Measurements from ENCODE around the gene EP400.
A peak's percentile ranks its signal among the peaks of the same experiment; 100 is the strongest.

DNA sequence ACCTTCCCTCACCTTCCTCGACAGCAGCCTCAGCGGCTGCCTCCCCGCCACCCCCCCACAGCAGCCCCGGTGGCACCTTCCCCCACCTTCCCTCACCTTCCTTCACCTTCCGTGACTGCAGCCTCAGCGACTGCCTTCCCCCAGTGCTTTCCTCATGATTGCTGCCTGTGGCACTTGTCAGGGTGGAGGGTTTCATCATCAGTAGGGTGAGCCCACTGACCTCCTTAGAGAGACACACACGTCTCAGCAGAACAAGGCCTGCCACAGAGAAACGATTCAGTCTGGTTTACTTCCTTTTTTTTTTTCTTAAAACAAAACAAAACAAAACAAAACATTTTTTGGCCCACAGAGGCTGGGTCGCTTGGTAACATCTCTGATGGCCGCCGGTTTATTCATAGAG, 75.0 kb downstream of the EP400 start:
- TF ChIP-seq, protein P1, sequence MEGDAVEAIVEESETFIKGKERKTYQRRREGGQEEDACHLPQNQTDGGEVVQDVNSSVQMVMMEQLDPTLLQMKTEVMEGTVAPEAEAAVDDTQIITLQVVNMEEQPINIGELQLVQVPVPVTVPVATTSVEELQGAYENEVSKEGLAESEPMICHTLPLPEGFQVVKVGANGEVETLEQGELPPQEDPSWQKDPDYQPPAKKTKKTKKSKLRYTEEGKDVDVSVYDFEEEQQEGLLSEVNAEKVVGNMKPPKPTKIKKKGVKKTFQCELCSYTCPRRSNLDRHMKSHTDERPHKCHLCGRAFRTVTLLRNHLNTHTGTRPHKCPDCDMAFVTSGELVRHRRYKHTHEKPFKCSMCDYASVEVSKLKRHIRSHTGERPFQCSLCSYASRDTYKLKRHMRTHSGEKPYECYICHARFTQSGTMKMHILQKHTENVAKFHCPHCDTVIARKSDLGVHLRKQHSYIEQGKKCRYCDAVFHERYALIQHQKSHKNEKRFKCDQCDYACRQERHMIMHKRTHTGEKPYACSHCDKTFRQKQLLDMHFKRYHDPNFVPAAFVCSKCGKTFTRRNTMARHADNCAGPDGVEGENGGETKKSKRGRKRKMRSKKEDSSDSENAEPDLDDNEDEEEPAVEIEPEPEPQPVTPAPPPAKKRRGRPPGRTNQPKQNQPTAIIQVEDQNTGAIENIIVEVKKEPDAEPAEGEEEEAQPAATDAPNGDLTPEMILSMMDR (IDR thresholded peaks at IDR 0.05; ENCODE audit: low read depth, low read length), result no peak
- no peak for TF ChIP-seq POLR2A (IDR thresholded peaks at IDR 0.05; ENCODE audit: extremely low read depth, insufficient read length)
- no peak for TF ChIP-seq MYC (IDR thresholded peaks at IDR 0.05; ENCODE audit: low read depth, low read length)
- TF ChIP-seq, protein P2, sequence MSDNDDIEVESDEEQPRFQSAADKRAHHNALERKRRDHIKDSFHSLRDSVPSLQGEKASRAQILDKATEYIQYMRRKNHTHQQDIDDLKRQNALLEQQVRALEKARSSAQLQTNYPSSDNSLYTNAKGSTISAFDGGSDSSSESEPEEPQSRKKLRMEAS (IDR thresholded peaks at IDR 0.05; ENCODE audit: low read depth, low read length), result peak; percentile 30; the same call in 1 of the 2 replicates

Measured in NB4 (cell line).